GM21390 (cell line): Measurements from ENCODE around the gene CRACR2A.

Experiments used
- ATAC-seq: cut with Tn5 transposase; IDR thresholded peaks from one replicate; pipeline ENCODE4 v1.9.1; 2021; ENCODE audit not compliant: unreplicated experiment

The CRACR2A gene

GRCh38 chr12:3651585-3652424 lies 101.1 kb downstream of the CRACR2A start:
- no peak for ATAC-seq

DNA sequence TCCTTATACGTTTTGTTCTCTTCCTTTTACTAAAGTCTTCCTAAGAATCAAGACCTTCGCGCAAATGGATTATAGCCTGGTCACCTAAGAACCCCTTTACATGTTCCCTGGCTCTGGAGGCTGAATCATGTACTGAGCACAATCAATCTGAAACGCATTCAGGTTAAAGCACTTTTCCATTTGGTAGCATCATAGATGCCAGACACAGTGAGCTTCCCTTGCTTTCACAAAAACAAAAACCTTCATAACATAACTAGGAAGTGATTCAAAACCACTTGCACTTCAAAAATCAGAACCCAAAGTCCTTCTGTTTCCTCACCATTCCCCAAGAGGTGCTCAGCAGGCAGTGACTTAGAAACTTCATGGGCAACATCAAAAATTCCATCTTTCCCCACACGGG lies 105.4 kb downstream of the CRACR2A start:
- ATAC-seq: no peak

DNA sequence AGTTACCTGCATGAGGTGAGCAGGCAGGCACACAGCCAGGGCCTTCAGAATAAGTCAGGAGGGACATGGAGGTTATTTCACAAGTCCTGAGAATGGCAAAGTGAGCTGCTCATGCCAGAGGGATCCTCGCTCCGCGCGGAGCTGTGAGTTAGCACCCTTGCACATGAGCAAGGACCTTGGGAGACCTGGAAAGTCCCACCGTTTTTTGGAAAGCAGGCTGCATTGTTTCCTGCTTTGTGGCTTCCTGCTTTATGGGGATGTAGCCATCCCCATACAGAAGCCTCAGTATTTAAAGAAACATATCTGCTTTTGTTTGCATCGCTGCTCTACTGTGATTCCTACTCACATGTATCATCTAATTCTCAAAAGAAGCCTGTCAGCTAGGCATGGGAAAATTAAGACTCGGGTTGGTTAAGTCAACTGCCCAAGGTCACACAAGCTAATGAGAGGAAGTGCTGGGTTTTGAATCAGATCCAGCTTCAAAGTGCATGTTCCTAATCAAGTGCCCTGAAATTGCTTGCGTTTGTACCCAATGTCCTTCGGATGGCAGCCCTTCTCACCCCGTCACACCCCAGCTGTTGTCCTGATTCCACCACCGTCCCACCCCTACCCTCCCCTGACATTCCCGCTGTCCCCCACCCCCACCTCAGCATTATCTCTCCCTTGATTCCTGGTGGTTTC lies 106.2 kb downstream of the CRACR2A start:
- no peak for ATAC-seq

GRCh38 chr12:3645091-3645490 lies 107.8 kb downstream of the CRACR2A start:
- no peak for ATAC-seq

DNA sequence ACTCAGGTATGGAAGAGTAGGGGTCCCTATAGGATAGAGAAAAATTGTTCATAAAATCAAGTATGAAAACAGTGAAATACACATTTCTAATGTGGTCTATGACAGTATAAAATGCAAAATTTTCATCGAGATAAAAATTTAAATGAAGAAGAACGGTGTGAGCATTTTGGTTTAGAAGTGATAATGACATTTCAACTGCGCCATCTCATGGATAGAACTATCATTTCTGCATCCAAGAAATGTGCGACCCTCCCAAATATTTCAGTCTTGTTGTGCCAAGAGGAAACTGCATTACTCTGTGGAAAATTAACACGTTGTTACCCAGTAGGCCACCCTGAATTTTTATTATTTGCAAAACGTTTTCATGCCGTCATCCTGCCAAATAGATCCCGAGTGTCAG lies 108.8 kb downstream of the CRACR2A start:
- no peak for ATAC-seq

GRCh38 chr12:3641428-3642018 lies 111.4 kb downstream of the CRACR2A start:
- ATAC-seq: no peak

- ATAC-seq: no peak
These were observed 116.6 kb downstream of the CRACR2A start for GRCh38 chr12:3636328-3636727.

DNA sequence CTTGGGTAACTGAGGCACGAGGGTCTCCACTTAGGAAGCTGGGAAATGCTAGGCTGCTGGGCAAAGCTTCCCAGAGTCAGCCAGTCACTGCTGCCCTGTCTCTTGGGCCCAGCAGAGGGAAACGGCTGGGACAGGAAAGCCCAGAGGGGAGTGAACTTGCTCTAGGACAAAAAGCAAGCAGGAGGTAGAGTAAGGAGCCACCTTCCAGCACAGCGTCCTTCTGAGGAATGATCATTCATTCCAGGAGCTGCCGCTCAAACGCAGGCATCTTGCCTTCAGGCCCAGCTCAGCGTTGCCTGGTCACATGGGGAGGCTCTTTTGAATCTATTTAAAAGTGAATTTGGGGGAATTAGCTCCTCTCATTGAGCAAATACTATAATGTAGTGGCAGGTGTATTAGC lies 118.6 kb downstream of the CRACR2A start:
- ATAC-seq: no peak

GRCh38 chr12:3633396-3633795 lies 119.5 kb downstream of the CRACR2A start:
- ATAC-seq: no peak

- ATAC-seq: no peak
These were observed 120.2 kb downstream of the CRACR2A start for GRCh38 chr12:3632754-3633153.

- ATAC-seq: no peak
These were observed 120.7 kb downstream of the CRACR2A start for GRCh38 chr12:3632256-3632655.

DNA sequence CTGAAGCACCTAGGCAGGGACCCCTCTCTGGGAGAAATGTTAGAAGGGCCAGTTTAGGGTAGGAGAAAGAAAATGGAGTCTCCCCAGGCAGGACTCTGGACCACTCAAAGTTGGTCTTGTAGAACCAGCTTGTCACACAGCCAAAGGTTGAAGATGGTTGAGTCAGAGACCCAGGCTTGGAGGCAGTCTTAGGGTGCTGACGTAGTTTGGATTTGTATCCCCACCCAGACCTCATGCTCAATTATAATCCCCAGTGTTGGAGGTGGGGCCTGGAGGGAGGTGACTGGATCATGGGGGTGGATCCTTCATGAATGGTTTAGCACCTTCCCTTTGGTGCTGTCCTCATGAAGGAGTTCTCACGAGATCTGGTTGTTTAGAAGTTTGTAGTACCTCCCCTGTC lies 121.2 kb downstream of the CRACR2A start:
- no peak for ATAC-seq

- ATAC-seq: no peak
These were observed 121.7 kb downstream of the CRACR2A start for GRCh38 chr12:3631272-3631637.

- ATAC-seq: no peak
These were observed 122.2 kb downstream of the CRACR2A start for GRCh38 chr12:3630621-3631271.

DNA sequence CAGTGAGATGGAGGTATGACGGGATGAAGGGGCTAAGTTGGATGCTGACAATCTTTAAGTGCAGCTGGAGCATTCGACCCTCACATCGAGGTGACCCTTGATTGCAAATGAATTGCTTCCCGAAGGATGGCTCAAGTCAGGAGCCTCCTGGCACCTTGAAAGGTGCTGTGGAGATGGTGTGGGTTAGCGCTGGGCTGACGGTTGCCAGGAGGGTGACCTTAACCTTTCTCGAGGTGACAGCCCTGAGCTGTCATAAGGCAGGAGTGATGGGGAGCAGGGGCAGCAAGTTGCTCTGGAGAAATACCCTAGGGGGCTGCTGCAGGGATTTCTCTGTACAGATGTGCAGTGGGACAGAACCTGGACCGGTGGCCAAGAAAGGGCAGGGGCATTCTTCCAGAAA lies 122.8 kb downstream of the CRACR2A start:
- ATAC-seq: no peak

DNA sequence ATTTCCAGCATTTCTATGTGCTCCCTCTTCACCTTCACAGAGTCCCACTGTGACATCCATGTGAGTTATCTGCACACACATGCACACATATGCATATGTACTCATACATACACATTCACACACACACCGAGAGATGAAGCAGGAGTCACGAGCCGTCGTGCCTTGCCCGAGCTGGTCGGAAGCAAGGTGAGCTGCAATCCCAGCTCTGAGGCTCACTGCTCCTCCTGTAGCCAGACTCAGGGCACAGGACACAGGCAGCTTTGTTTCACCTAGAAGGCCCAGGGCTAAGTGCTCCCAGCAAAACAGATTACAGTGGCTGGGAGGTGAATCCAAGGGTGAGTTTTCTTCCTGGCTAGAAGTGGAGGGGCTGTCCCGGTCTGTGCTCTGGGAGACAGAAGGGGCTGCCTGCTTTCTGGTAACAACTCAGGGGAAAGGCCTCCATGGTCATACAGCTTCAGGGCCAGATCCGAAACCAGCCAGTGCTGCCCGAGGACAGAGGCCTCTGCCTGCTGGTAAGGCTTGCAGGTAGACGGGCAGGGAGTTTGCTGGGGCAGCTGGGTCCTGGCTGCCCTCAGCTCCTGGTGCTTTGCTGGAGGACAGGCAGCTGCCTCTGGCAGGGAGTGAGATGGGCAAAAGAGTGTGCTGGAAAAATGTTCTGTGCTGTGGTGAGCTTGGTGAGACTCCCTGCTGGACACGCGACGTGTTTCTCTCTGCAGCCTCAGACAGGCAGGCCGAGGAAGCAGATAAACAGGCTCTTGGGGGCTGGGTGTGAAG lies 123.7 kb downstream of the CRACR2A start:
- no peak for ATAC-seq

GRCh38 chr12:3628629-3629028 lies 124.3 kb downstream of the CRACR2A start:
- no peak for ATAC-seq

- no peak for ATAC-seq
These were observed 125.6 kb downstream of the CRACR2A start for GRCh38 chr12:3627336-3627735.

DNA sequence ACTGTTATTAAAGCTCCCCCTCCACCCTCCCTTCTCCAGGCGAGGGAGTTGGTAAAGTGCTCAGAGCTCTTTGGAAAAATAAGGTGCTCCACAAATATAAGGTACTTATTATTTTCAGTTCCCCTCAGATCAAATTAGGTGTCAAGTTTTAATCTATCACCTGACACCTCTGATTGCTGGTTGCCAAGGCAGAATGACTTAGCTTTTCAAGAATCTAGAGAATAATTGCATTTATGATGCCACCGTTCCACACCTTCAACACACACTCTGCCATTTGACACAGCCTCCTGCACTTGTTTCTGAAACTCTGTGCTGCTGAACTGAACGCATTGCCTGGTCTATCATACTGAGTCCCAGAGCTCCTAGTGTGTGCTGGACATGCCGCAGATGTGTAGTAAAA lies 128.6 kb downstream of the CRACR2A start:
- no peak for ATAC-seq

DNA sequence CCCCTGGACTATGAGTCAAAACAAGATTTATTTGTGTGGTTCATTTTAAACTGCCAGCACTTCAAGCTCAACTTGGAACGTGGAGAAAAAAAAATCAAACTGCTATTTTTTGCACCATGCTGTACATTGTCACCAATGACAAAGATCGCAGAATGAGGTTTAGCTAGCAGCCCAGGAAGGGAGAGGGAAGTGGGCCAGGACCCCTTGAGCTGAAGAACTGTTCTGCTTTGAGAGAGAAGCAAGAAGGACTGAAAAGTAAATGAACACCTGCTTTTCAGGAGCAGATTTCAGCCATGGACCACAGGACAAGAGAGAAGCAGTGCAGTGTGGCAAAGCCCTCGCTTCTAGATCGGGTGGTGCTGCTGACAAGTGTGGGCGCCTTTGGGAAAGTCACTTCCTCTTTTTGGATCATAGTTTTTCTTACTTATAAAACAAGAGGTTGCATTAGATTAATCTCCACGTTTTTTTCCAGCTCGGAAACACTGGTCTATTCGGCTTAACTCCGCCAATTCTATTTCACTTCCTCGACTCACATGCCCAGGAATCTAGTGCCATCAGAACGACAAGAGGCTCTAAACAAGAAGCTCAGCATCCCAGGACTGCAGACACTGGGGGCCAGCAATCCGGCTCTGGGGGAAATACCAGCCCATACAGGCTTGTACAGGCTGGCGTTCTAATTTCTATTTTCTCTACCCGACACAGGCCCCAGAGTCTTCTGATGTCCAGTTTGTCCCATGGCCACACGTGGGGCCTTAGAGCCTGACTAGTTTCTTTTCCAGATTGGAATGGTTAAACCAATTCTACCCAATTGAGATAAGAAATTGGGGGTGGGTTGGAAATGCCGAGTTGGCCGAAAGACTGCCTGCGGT lies 129.9 kb downstream of the CRACR2A start:
- ATAC-seq: no peak
